ENCODE results near the gene WDHD1.
"Not testable (repeated sequence)": the region's sequence is repeated elsewhere in the genome, so short reads cannot be mapped to it uniquely, and the experiment has no call there.

DNA sequence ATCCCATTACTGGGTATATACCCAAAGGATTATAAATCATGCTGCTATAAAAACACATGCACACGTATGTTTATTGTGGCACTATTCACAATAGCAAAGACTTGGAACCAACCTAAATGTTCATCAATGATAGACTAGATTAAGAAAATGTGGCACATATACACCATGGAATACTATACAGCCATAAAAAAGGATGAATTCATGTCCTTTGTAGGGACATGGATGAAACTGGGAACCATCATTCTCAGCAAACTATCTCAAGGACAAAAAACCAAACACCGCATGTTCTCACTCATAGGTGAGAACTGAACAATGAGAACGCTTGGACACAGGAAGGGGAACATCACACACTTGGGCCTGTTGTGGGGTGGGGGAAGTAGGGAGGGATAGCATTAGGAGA is 73.3 kb downstream of the WDHD1 start:
- TF ChIP-seq, protein P1, sequence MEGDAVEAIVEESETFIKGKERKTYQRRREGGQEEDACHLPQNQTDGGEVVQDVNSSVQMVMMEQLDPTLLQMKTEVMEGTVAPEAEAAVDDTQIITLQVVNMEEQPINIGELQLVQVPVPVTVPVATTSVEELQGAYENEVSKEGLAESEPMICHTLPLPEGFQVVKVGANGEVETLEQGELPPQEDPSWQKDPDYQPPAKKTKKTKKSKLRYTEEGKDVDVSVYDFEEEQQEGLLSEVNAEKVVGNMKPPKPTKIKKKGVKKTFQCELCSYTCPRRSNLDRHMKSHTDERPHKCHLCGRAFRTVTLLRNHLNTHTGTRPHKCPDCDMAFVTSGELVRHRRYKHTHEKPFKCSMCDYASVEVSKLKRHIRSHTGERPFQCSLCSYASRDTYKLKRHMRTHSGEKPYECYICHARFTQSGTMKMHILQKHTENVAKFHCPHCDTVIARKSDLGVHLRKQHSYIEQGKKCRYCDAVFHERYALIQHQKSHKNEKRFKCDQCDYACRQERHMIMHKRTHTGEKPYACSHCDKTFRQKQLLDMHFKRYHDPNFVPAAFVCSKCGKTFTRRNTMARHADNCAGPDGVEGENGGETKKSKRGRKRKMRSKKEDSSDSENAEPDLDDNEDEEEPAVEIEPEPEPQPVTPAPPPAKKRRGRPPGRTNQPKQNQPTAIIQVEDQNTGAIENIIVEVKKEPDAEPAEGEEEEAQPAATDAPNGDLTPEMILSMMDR (IDR thresholded peaks at IDR 0.05) = not testable (repeated sequence)
- TF ChIP-seq POLR2A (IDR thresholded peaks at IDR 0.05) = not testable (repeated sequence)

All from thyroid gland (tissue), 4 donors.